HUES6 (cell line): ENCODE data around the gene LIX1.

Source experiments
- H3K27ac ChIP-seq: 2 replicates; pipeline ENCODE4 v1.7.0; 2013; ENCODE audit warnings: low read depth, mild to moderate bottlenecking, low read length, inconsistent platforms
- H3K27me3 ChIP-seq: 2 replicates; pipeline ENCODE4 v1.6.1; 2013; ENCODE audit warnings: low read length; ENCODE audit not compliant: control insufficient read depth, insufficient read depth
- H3K36me3 ChIP-seq: 2 replicates; pipeline ENCODE4 v1.6.1; 2013; ENCODE audit warnings: low read length; ENCODE audit not compliant: control insufficient read depth, insufficient read depth
- H3K4me1 ChIP-seq: 2 replicates; pipeline ENCODE4 v1.6.1; 2013; ENCODE audit warnings: low read length; ENCODE audit not compliant: control insufficient read depth, insufficient read depth
- H3K4me3 ChIP-seq: 2 replicates; pipeline ENCODE4 v1.5.1; 2013; ENCODE audit warnings: low read depth, low read length
- H3K9ac ChIP-seq: one replicate; pipeline ENCODE4 v1.6.1; 2013; ENCODE audit warnings: mild to moderate bottlenecking, low read length
- H3K9me3 ChIP-seq: 2 replicates; pipeline ENCODE4 v1.6.1; 2013; ENCODE audit warnings: low read depth, low read length; ENCODE audit not compliant: control insufficient read depth, insufficient read depth

Gene LIX1

GRCh38 chr5:97105501-97106215 lies 36.8 kb downstream of the LIX1 start:
- H3K4me3 ChIP-seq, result no peak overlapping the region
- no peaks in the 10 kb centered on the region for H3K9me3 ChIP-seq
- no peaks in the 10 kb centered on the region for H3K36me3 ChIP-seq

GRCh38 chr5:97102010-97102470 lies 40.4 kb downstream of the LIX1 start:
- no peaks in the 10 kb centered on the region for H3K36me3 ChIP-seq
- no peaks in the 10 kb centered on the region for H3K9me3 ChIP-seq
- H3K4me1 ChIP-seq, result peaks cover 23% of the 10 kb centered on the region
- no peak overlapping the region for H3K4me3 ChIP-seq
- 0 out of 2 replicates have a peak overlapping the region, but pooled peaks have one; percentile 50 for H3K27ac ChIP-seq
- H3K9ac ChIP-seq, result no peak overlapping the region
- no peaks in the 10 kb centered on the region for H3K27me3 ChIP-seq

More at GRCh38 chr5:97105501-97106215, 36.8 kb downstream of the LIX1 start:
- Histone ChIP-seq H3K9ac (no peak overlapping the region), H3K27me3 (no peaks in the 10 kb centered on the region), H3K4me1 (peaks cover 23% of the 10 kb centered on the region), H3K27ac (no peak overlapping the region)

- peak overlapping the region; percentile 50 for H3K27ac ChIP-seq
- H3K4me3 ChIP-seq, result no peak overlapping the region
Measured at GRCh38 chr5:97101189-97101910, 41.1 kb downstream of the LIX1 start.

GRCh38 chr5:97100476-97100875 lies 41.9 kb downstream of the LIX1 start:
- H3K27me3 ChIP-seq, result no peaks in the 10 kb centered on the region
- peaks cover 23% of the 10 kb centered on the region for H3K4me1 ChIP-seq
- H3K36me3 ChIP-seq, result no peaks in the 10 kb centered on the region
- H3K27ac ChIP-seq, result no peak overlapping the region
- no peak overlapping the region for H3K9ac ChIP-seq
- no peak overlapping the region for H3K4me3 ChIP-seq
- H3K9me3 ChIP-seq, result no peaks in the 10 kb centered on the region

More at GRCh38 chr5:97101189-97101910, 41.1 kb downstream of the LIX1 start:
- Histone ChIP-seq H3K27me3 (no peaks in the 10 kb centered on the region), H3K9ac (no peak overlapping the region), H3K9me3 (no peaks in the 10 kb centered on the region), H3K4me1 (peaks cover 19% of the 10 kb centered on the region), H3K36me3 (no peaks in the 10 kb centered on the region)

- H3K27ac ChIP-seq, result no peak overlapping the region
- no peak overlapping the region for H3K9ac ChIP-seq
- no peaks in the 10 kb centered on the region for H3K27me3 ChIP-seq
- H3K4me1 ChIP-seq, result peaks cover 23% of the 10 kb centered on the region
- H3K4me3 ChIP-seq, result no peak overlapping the region
- no peaks in the 10 kb centered on the region for H3K36me3 ChIP-seq
- no peaks in the 10 kb centered on the region for H3K9me3 ChIP-seq
Measured at GRCh38 chr5:97098922-97099321, 43.5 kb downstream of the LIX1 start.

- H3K9ac ChIP-seq, result no peak overlapping the region
- H3K27ac ChIP-seq, result no peak overlapping the region
- H3K9me3 ChIP-seq, result no peaks in the 10 kb centered on the region
- no peak overlapping the region for H3K4me3 ChIP-seq
- H3K36me3 ChIP-seq, result no peaks in the 10 kb centered on the region
- peaks cover 20% of the 10 kb centered on the region for H3K4me1 ChIP-seq
- H3K27me3 ChIP-seq, result no peaks in the 10 kb centered on the region
Measured at GRCh38 chr5:97097326-97098230, 44.8 kb downstream of the LIX1 start.

- Histone ChIP-seq H3K9me3 (no peaks in the 10 kb centered on the region), H3K27me3 (no peaks in the 10 kb centered on the region), H3K4me1 (peaks cover 13% of the 10 kb centered on the region), H3K36me3 (no peaks in the 10 kb centered on the region), H3K9ac (no peak overlapping the region), H3K27ac (no peak overlapping the region), H3K4me3 (no peak overlapping the region)
Measured at GRCh38 chr5:97096846-97097245, 45.6 kb downstream of the LIX1 start.

- Histone ChIP-seq H3K9me3 (no peaks in the 10 kb centered on the region), H3K4me1 (peaks cover 7% of the 10 kb centered on the region), H3K36me3 (no peaks in the 10 kb centered on the region), H3K9ac (no peak overlapping the region), H3K4me3 (no peak overlapping the region), H3K27me3 (no peaks in the 10 kb centered on the region), H3K27ac (no peak overlapping the region)
Measured at GRCh38 chr5:97096191-97096590, 46.2 kb downstream of the LIX1 start.

GRCh38 chr5:97095318-97095732 lies 47.1 kb downstream of the LIX1 start:
- H3K27me3 ChIP-seq, result no peaks in the 10 kb centered on the region
- peaks cover 6% of the 10 kb centered on the region; the same call in 1 of the 2 replicates for H3K4me1 ChIP-seq
- H3K9ac ChIP-seq, result no peak overlapping the region
- H3K4me3 ChIP-seq, result no peak overlapping the region
- no peak overlapping the region for H3K27ac ChIP-seq
- H3K9me3 ChIP-seq, result no peaks in the 10 kb centered on the region
- no peaks in the 10 kb centered on the region for H3K36me3 ChIP-seq

- no peak overlapping the region for H3K4me3 ChIP-seq
- H3K4me1 ChIP-seq, result peaks cover 6% of the 10 kb centered on the region; the same call in 1 of the 2 replicates
- no peaks in the 10 kb centered on the region for H3K9me3 ChIP-seq
- H3K27ac ChIP-seq, result no peak overlapping the region
- no peaks in the 10 kb centered on the region for H3K27me3 ChIP-seq
- no peaks in the 10 kb centered on the region for H3K36me3 ChIP-seq
- H3K9ac ChIP-seq, result no peak overlapping the region
Measured at GRCh38 chr5:97094579-97095317, 47.7 kb downstream of the LIX1 start.
